ENCODE results near the gene AP3D1.

- TF ChIP-seq CTCF (conservative IDR thresholded peaks at IDR 0.05; ENCODE audit: low read depth, low read length) = no peak
- no peak for TF ChIP-seq EZH2 (IDR thresholded peaks at IDR 0.05; ENCODE audit: low read length, unreplicated experiment)
- no peak for TF ChIP-seq EZH2phosphoT487 (IDR thresholded peaks at IDR 0.05; ENCODE audit: borderline replicate concordance, low read length)
Observed at GRCh38 chr19:2188708-2189385, 37.5 kb upstream of the AP3D1 start.

Measured in PC-3 (cell line).